PFSK-1 (cell line): ENCODE data around the gene HSD3B1.

ENCODE experiments used
- FOXP2 ChIP-seq: optimal IDR thresholded peaks from 2 replicates; pipeline ENCODE3; 2011; ENCODE audit warnings: borderline replicate concordance, control low read depth, inconsistent platforms; ENCODE audit not compliant: insufficient read depth; ENCODE audit errors: extremely low read length, extremely low read depth
- POLR2AphosphoS5 ChIP-seq: IDR thresholded peaks from 2 replicates; pipeline ENCODE4 v1.6.1; 2012; ENCODE audit warnings: low read depth, mild to moderate bottlenecking, control low read depth, low read length, moderate library complexity
- REST ChIP-seq, 2 experiments: IDR thresholded peaks; 2 replicates each; pipeline versions ENCODE4 v1.6.1 to v1.8.0; 2011 to 2012; ENCODE audit warnings: low read depth in 2 of 2, low read length in 2 of 2, control low read depth in 1 of 2, inconsistent platforms in 1 of 2, mild to moderate bottlenecking in 1 of 2, moderate library complexity in 1 of 2; ENCODE audit not compliant: insufficient read depth in 1 of 2
- SIN3A ChIP-seq: IDR thresholded peaks from 2 replicates; pipeline ENCODE4 v1.6.1; 2012; ENCODE audit warnings: mild to moderate bottlenecking, low read length, moderate library complexity, borderline replicate concordance; ENCODE audit not compliant: insufficient read depth
- TAF1 ChIP-seq: IDR thresholded peaks from 2 replicates; pipeline ENCODE4 v1.6.1; 2012; ENCODE audit warnings: low read length, control low read depth, borderline replicate concordance; ENCODE audit not compliant: insufficient read depth

The HSD3B1 gene

GRCh38 chr1:119547306-119547705, 40.3 kb downstream of the HSD3B1 start:
- no peak for TF ChIP-seq FOXP2
- no peak for TF ChIP-seq SIN3A
- no peak for TF ChIP-seq REST (IDR thresholded peaks at IDR 0.05; ENCODE audit: insufficient read depth in 1 of 2, low read depth in 2 of 2, low read length in 2 of 2)
- no peak for TF ChIP-seq TAF1
- no peak for TF ChIP-seq POLR2AphosphoS5

DNA sequence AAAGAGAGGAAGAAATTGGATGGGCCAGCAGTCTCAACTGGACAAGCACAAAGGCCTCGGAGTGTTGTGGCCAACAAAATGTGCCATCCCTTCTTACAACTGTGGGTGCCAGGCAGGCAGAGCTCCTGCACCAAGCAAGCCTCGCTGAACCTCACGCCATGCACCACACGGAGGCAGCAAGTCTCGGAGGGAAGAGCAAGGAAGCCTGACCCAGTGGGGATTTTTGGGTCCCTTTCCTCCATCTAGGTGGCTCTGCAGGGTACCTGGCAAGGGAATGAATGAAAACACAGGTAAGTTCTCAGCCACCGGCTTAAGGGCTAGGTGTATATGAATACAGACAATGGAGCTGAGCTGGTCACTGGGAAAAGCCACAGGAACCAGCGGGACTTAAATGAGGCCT, 40.8 kb downstream of the HSD3B1 start:
- TF ChIP-seq TAF1 (no peak), POLR2AphosphoS5 (no peak), FOXP2 (no peak), SIN3A (no peak), REST (IDR thresholded peaks at IDR 0.05; ENCODE audit: insufficient read depth in 1 of 2, low read depth in 2 of 2, low read length in 2 of 2) (no peak)

DNA sequence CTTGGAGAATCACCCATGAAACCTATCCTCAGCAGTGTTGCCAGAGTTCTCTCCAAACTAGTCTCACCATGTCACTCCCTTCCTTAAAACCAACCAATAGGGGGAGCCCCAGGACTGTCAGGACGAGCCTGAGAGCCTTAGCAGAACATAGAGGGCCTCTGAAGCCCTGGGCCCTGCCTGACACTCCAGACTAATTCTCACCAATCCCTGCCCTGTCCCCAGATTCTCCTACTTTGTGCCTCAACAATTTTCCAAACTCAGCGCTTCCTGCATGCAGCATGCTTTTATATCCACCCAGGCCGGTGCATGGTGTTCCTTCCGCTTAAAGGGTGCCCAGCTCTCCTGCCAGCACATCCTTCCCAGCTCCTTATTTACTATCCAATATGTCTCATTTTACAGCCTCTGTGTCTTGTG, 42.7 kb downstream of the HSD3B1 start:
- no peak for TF ChIP-seq SIN3A
- no peak for TF ChIP-seq REST (IDR thresholded peaks at IDR 0.05; ENCODE audit: insufficient read depth in 1 of 2, low read depth in 2 of 2, low read length in 2 of 2)
- TF ChIP-seq POLR2AphosphoS5 = no peak
- no peak for TF ChIP-seq TAF1
- TF ChIP-seq FOXP2 = no peak

DNA sequence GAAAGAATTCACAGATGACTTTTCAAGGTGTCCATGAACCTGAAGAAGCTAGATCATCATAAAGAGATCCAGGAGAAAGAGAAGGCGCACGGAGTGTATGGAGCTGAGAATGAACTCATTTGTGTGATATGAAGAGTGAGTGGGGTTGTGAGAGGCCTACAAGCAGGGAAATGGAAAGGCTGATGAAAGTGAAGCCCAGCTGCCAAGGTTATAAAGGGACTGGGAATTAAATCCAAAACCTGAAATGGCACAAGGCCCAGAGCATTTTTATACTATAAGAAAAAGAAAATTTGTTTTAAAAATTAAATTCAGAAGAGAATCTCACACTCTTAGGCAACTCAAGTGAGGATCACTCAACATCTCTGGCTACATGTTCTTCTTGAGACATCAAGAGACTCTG, 43.4 kb downstream of the HSD3B1 start:
- TF ChIP-seq POLR2AphosphoS5 = no peak
- TF ChIP-seq TAF1 = no peak
- no peak for TF ChIP-seq FOXP2
- no peak for TF ChIP-seq REST (IDR thresholded peaks at IDR 0.05; ENCODE audit: insufficient read depth in 1 of 2, low read depth in 2 of 2, low read length in 2 of 2)
- no peak for TF ChIP-seq SIN3A

DNA sequence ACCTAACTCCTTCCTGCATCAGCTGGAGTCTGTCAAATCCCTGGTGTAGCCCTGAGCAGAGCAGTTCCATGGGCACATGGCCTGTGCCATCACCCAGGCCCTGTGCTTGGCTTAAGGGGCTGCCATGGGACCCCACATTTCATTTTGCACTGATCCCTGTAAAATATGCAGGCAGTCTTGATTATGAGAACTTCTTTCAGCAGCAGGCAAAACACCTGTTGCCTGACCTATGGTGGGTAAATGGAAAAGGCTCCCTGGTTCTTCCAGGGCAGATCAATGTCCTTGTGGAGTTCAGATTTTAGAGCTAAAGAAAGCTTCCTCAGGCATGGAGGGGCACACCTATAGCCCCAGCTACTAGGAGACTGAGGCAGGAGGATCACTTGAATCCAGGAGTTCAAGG, 44.2 kb downstream of the HSD3B1 start:
- no peak for TF ChIP-seq POLR2AphosphoS5
- no peak for TF ChIP-seq SIN3A
- no peak for TF ChIP-seq FOXP2
- no peak for TF ChIP-seq TAF1
- no peak for TF ChIP-seq REST (IDR thresholded peaks at IDR 0.05; ENCODE audit: insufficient read depth in 1 of 2, low read depth in 2 of 2, low read length in 2 of 2)
